ENCODE data around the gene TC2N. TPM values are rescaled to one million over a fixed set of nuclear protein-coding genes. Genes with fewer than 3 reads are reported as not detected.
"Not testable (repeated sequence)": the region's sequence is repeated elsewhere in the genome, so short reads cannot be mapped to it uniquely, and the experiment has no call there.

TC2N gene
- total RNA-seq, 1 donor from 2014 or later: 11.1 TPM

GRCh38 chr14:91744068-91744480 lies 123.3 kb downstream of the TC2N start:
- intact Hi-C loops (cut with DNase I): no loop called here
- DNase-seq: no peak
- ATAC-seq (ENCODE audit: poor library complexity): no peak

- DNase-seq (no peak), ATAC-seq (ENCODE audit: poor library complexity) (no peak)
- intact Hi-C loops (cut with DNase I): no loop called here
Observed at GRCh38 chr14:91743305-91743653, 124.1 kb downstream of the TC2N start.

GRCh38 chr14:91742621-91743304 lies 124.6 kb downstream of the TC2N start:
- intact Hi-C loops (cut with DNase I): no loop called here
- no peak for DNase-seq
- ATAC-seq (ENCODE audit: poor library complexity): no peak

- DNase-seq; intact Hi-C loops (cut with DNase I); ATAC-seq (ENCODE audit: poor library complexity): not testable (repeated sequence)
Observed at GRCh38 chr14:91739867-91740266, 127.5 kb downstream of the TC2N start.

GRCh38 chr14:91737619-91738018 lies 129.7 kb downstream of the TC2N start:
- no peak for ATAC-seq (ENCODE audit: poor library complexity)
- DNase-seq: no peak
- intact Hi-C loops (cut with DNase I): no loop called here

- ATAC-seq (ENCODE audit: poor library complexity) (no peak), DNase-seq (no peak)
- intact Hi-C loops (cut with DNase I): no loop called here
Observed at GRCh38 chr14:91732859-91733477, 134.4 kb downstream of the TC2N start.

- intact Hi-C loops (cut with DNase I): no loop called here
- DNase-seq (no peak), ATAC-seq (ENCODE audit: poor library complexity) (no peak)
Observed at GRCh38 chr14:91732439-91732838, 134.9 kb downstream of the TC2N start.

- ATAC-seq (ENCODE audit: poor library complexity): no peak
- intact Hi-C loops (cut with DNase I): no loop called here
- DNase-seq: no peak
Observed at GRCh38 chr14:91731986-91732385, 135.3 kb downstream of the TC2N start, which contains the start of gene CATSPERB. Gene CATSPERB (minus strand): TSS chr14:91732086. CDS start chr14:91729479, 2,607 bp downstream.

- ATAC-seq (ENCODE audit: poor library complexity) (no peak), DNase-seq (no peak)
- intact Hi-C loops (cut with DNase I): no loop called here
Observed at GRCh38 chr14:91731018-91731417, 136.3 kb downstream of the TC2N start.

- intact Hi-C loops (cut with DNase I): no loop called here
- ATAC-seq (ENCODE audit: poor library complexity): no peak
- no peak for DNase-seq
Observed at GRCh38 chr14:91729756-91730155, 137.6 kb downstream of the TC2N start.

Other genes with a start within 250 kb of the TC2N start
- 1.6 TPM for gene CATSPERB, start 135.4 kb downstream of the TC2N start, total RNA-seq
- gene FBLN5, start 80.2 kb upstream of the TC2N start, total RNA-seq: 70.5 TPM
- gene TRIP11, start 172.5 kb upstream of the TC2N start, total RNA-seq: 47.7 TPM
- 14.6 TPM for gene ATXN3, start 239.0 kb upstream of the TC2N start, total RNA-seq